GM12872 (cell line): Measurements from ENCODE around the gene CFLAR.
A peak's percentile ranks its signal among the peaks of the same experiment; 100 is the strongest.

ENCODE experiments used
- CTCF ChIP-seq: IDR thresholded peaks from 3 replicates; pipeline ENCODE4 v1.5.1; 2011; ENCODE audit warnings: low read depth, mild to moderate bottlenecking, low read length, moderate library complexity; ENCODE audit not compliant: insufficient read depth

The CFLAR gene

GRCh38 chr2:201116115-201116958, at the start of gene CFLAR:
CFLAR (plus strand) TSS chr2:201116164; CDS start chr2:201129866, 13,702 bp downstream.
- no peak for TF ChIP-seq CTCF

GRCh38 chr2:201070948-201071478, 45.0 kb upstream of the CFLAR start:
- no peak for TF ChIP-seq CTCF

- peak; percentile 36; the same call in 1 of the 3 replicates for TF ChIP-seq CTCF
Measured at GRCh38 chr2:201071479-201072200, 44.3 kb upstream of the CFLAR start, which contains the start of the genes HYCC2 and NDUFB3. HYCC2 (minus strand) TSS chr2:201071671; CDS start chr2:201024009, 47,662 bp downstream. NDUFB3 (plus strand) TSS chr2:201072001; CDS start chr2:201078883, 6,882 bp downstream.

GRCh38 chr2:201072201-201072530, 43.8 kb upstream of the CFLAR start:
- TF ChIP-seq CTCF: no peak

GRCh38 chr2:201073071-201073470, 42.9 kb upstream of the CFLAR start:
- TF ChIP-seq CTCF: no peak

GRCh38 chr2:201074996-201075395, 41.0 kb upstream of the CFLAR start:
- TF ChIP-seq CTCF: no peak

- no peak for TF ChIP-seq CTCF
Measured at GRCh38 chr2:201084863-201085262, 31.1 kb upstream of the CFLAR start.
